ENCODE results near the gene HOXA3.

HOXA3 gene

GRCh38 chr7:27125986-27126394, 26.4 kb downstream of the HOXA3 start:
- no peak for DNase-seq

- no peak for DNase-seq
Observed at GRCh38 chr7:27124902-27125689, 27.3 kb downstream of the HOXA3 start.

GRCh38 chr7:27124096-27124901, 28.1 kb downstream of the HOXA3 start:
- DNase-seq: no peak

GRCh38 chr7:27123477-27124053, 28.8 kb downstream of the HOXA3 start:
- no peak for DNase-seq

GRCh38 chr7:27123007-27123476, 29.3 kb downstream of the HOXA3 start:
- no peak for DNase-seq

- DNase-seq: no peak
Observed at GRCh38 chr7:27122077-27122910, 30.1 kb downstream of the HOXA3 start.

GRCh38 chr7:27121684-27122076, 30.7 kb downstream of the HOXA3 start:
- no peak for DNase-seq

- no peak for DNase-seq
Observed at GRCh38 chr7:27119412-27119911, 32.9 kb downstream of the HOXA3 start.

GRCh38 chr7:27118580-27118979, 33.8 kb downstream of the HOXA3 start:
- no peak for DNase-seq

- DNase-seq: no peak
Observed at GRCh38 chr7:27117887-27118491, 34.4 kb downstream of the HOXA3 start.

GRCh38 chr7:27116962-27117886, 35.2 kb downstream of the HOXA3 start:
- no peak for DNase-seq

GRCh38 chr7:27116031-27116961, 36.1 kb downstream of the HOXA3 start:
- no peak for DNase-seq

GRCh38 chr7:27115221-27116026, 37.0 kb downstream of the HOXA3 start:
- DNase-seq: no peak

GRCh38 chr7:27114881-27115220, 37.5 kb downstream of the HOXA3 start:
- no peak for DNase-seq

- DNase-seq: no peak
Observed at GRCh38 chr7:27113991-27114769, 38.2 kb downstream of the HOXA3 start.

- DNase-seq: no peak
Observed at GRCh38 chr7:27112955-27113949, 39.1 kb downstream of the HOXA3 start.

- DNase-seq: no peak
Observed at GRCh38 chr7:27112361-27112760, 40.0 kb downstream of the HOXA3 start.

Measured in stimulated activated CD4-positive, alpha-beta T cell treated with anti-CD3 and anti-CD28 coated beads, Interleukin-2, amount 100 ng/mL, for 48 hours (primary cell).